Stimulated activated CD8-positive, alpha-beta memory T cell treated with anti-CD3 and anti-CD28 coated beads, Interleukin-2, amount 100 ng/mL, for 1 hour (primary cell): ENCODE data around the gene C7orf25.

Experiments
- DNase-seq, 2 donors: peaks; one replicate each; pipeline ENCODE4 v3.0.0-alpha.2; 2020; ENCODE audit warnings: low read depth in 2 of 2

The C7orf25 gene

GRCh38 chr7:42877862-42878261 lies 34.0 kb downstream of the C7orf25 start:
- DNase-seq = no peak

- DNase-seq = no peak
Measured at GRCh38 chr7:42876182-42877068, 35.4 kb downstream of the C7orf25 start.

DNA sequence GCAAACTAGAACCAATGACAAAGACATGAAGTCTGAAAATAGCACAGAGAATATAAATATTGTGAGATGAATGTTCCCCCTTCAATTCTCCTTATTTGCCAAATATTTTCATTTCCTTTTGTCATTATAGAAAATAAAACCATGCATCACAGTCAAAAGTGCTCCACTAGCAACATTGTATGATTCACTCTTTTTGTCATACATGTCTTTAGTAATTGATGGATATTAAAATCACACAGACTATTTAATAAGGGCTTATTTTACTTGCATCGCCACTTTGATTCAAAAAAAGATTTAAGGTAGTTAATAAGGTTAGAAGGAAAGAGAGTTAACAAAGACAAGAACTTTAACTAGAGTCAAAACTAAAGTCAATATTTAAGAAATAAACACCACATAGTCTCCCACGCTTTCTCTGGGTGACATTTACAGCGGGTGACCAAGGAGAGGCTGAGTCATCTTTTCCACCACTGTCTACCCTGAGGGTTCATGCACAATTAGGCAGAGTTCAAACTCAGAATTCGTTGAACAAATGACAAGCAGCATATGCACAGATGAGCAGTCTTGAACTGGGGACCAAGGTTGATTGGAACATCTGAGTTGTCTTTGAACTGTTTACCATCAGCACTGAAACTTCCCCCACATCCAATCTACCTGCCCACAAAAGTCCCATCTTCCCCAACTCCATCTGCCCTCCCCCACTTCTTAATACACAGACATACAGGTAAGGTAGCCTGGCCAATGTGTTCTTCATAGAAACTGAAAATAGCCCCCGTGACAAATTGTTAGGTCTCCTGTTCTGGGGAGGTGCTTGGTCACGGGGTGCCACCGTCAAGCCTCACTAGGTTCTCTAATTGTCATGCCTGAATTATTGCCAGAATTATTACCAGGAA lies 42.5 kb downstream of the C7orf25 start:
- no peak for DNase-seq

GRCh38 chr7:42868480-42868879 lies 43.4 kb downstream of the C7orf25 start:
- no peak for DNase-seq
